GM18498 (cell line): ENCODE results near the gene EPB41.

Experiments used
- ATAC-seq: cut with Tn5 transposase; IDR thresholded peaks from one replicate; pipeline ENCODE4 v1.9.1; 2021; ENCODE audit warnings: mild to moderate bottlenecking, moderate library complexity; ENCODE audit not compliant: unreplicated experiment

Gene EPB41

GRCh38 chr1:28973596-28974421 is 59.4 kb downstream of the EPB41 start:
- no peak for ATAC-seq

- ATAC-seq, result no peak
These were observed 60.1 kb downstream of the EPB41 start for GRCh38 chr1:28974432-28974831.

- ATAC-seq, result no peak
These were observed 61.9 kb downstream of the EPB41 start for GRCh38 chr1:28976248-28976647.

GRCh38 chr1:28981210-28981609 is 66.8 kb downstream of the EPB41 start:
- no peak for ATAC-seq

- no peak for ATAC-seq
These were observed 67.8 kb downstream of the EPB41 start for GRCh38 chr1:28982198-28982597.

GRCh38 chr1:28983091-28983490 is 68.7 kb downstream of the EPB41 start:
- ATAC-seq, result no peak

- no peak for ATAC-seq
These were observed 69.3 kb downstream of the EPB41 start for GRCh38 chr1:28983509-28984310.

GRCh38 chr1:28984311-28984684 is 69.9 kb downstream of the EPB41 start:
- ATAC-seq, result no peak

- no peak for ATAC-seq
These were observed 71.1 kb downstream of the EPB41 start for GRCh38 chr1:28985427-28985826.

GRCh38 chr1:28986306-28986910 is 72.0 kb downstream of the EPB41 start:
- ATAC-seq, result no peak

GRCh38 chr1:29002792-29003191 is 88.4 kb downstream of the EPB41 start:
- no peak for ATAC-seq

GRCh38 chr1:29004288-29004687 is 89.9 kb downstream of the EPB41 start:
- ATAC-seq, result no peak

- ATAC-seq, result no peak
These were observed 90.4 kb downstream of the EPB41 start for GRCh38 chr1:29004798-29005197.

GRCh38 chr1:29011775-29012174 is 97.4 kb downstream of the EPB41 start:
- no peak for ATAC-seq

- no peak for ATAC-seq
These were observed 102.9 kb downstream of the EPB41 start for GRCh38 chr1:29017235-29017634.

- no peak for ATAC-seq
These were observed 103.8 kb downstream of the EPB41 start for GRCh38 chr1:29017975-29018712.

GRCh38 chr1:29022620-29023019 is 108.3 kb downstream of the EPB41 start:
- ATAC-seq, result no peak

- no peak for ATAC-seq
These were observed 115.3 kb downstream of the EPB41 start for GRCh38 chr1:29029667-29030066.

GRCh38 chr1:29032841-29033240 is 118.5 kb downstream of the EPB41 start:
- ATAC-seq, result no peak

- no peak for ATAC-seq
These were observed 119.6 kb downstream of the EPB41 start for GRCh38 chr1:29033829-29034466.
